Neutrophil (primary cell): ENCODE measurements around the gene OLIG3.

Source experiments
- H3K27ac ChIP-seq: fragments of 200-600 bp; sonication (generic); 2 replicates; pipeline ENCODE4 v1.5.1; 2016; ENCODE audit warnings: mild to moderate bottlenecking, moderate library complexity
- H3K27me3 ChIP-seq: fragments of 200-600 bp; sonication (generic); 2 replicates; pipeline ENCODE4 v1.6.0; 2016; ENCODE audit warnings: mild to moderate bottlenecking
- H3K36me3 ChIP-seq: fragments of 200-600 bp; sonication (generic); 2 replicates; pipeline ENCODE4 v1.5.1; 2017
- H3K4me1 ChIP-seq, 2 experiments: fragments of 200-600 bp in 1 of 2; sonication (generic) in 1 of 2; 1 replicate in 1 of 2; 2 replicates in 1 of 2; pipeline versions ENCODE4 v1.5.1 to v1.6.1; 2013 to 2016; ENCODE audit warnings: low read depth in 1 of 2, low read length in 1 of 2, mild to moderate bottlenecking in 1 of 2, moderate library complexity in 1 of 2; ENCODE audit not compliant: control insufficient read depth in 1 of 2, insufficient read depth in 1 of 2
- H3K4me3 ChIP-seq, 2 experiments: fragments of 200-600 bp in 1 of 2; sonication (generic) in 1 of 2; 1 replicate in 1 of 2; 2 replicates in 1 of 2; pipeline ENCODE4 v1.5.1; 2013 to 2016; ENCODE audit warnings: low read depth in 1 of 2, low read length in 1 of 2, mild to moderate bottlenecking in 1 of 2, moderate library complexity in 1 of 2
- H3K9me3 ChIP-seq: fragments of 200-600 bp; sonication (generic); 2 replicates; pipeline ENCODE4 v1.5.1; 2016
- TF ChIP-seq, protein P1 (sequence below): fragments of 200-600 bp; sonication (generic); IDR thresholded peaks from 2 replicates; pipeline ENCODE4 v1.5.1; 2016; ENCODE audit warnings: antibody characterized with exemption

Gene OLIG3

DNA sequence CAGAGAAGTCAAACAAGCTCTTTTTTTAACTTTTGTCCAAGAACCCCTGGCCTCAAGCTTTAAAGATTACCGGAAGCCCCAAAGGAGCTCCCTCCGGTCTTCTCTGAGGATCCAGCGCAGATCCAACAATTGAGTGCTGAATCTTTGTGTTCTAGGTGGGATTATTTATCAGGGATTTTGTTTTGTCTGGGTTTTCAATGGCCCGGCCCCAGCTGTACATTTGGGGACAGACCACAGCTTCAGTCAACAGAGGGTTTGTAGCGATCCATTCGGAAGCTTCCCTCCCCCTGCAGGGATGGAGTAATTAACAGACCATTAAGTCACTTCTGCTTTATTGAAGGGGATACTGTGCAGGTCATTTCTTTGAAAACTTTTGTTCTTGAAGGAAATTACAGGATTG is 7.8 kb downstream of the OLIG3 start:
- TF ChIP-seq, protein P1, sequence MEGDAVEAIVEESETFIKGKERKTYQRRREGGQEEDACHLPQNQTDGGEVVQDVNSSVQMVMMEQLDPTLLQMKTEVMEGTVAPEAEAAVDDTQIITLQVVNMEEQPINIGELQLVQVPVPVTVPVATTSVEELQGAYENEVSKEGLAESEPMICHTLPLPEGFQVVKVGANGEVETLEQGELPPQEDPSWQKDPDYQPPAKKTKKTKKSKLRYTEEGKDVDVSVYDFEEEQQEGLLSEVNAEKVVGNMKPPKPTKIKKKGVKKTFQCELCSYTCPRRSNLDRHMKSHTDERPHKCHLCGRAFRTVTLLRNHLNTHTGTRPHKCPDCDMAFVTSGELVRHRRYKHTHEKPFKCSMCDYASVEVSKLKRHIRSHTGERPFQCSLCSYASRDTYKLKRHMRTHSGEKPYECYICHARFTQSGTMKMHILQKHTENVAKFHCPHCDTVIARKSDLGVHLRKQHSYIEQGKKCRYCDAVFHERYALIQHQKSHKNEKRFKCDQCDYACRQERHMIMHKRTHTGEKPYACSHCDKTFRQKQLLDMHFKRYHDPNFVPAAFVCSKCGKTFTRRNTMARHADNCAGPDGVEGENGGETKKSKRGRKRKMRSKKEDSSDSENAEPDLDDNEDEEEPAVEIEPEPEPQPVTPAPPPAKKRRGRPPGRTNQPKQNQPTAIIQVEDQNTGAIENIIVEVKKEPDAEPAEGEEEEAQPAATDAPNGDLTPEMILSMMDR, result no peak
- H3K4me1 ChIP-seq, result no peaks in the 10 kb centered on the region
- no peaks in the 10 kb centered on the region for H3K36me3 ChIP-seq
- H3K4me3 ChIP-seq, result no peak overlapping the region
- H3K9me3 ChIP-seq, result no peaks in the 10 kb centered on the region
- H3K27me3 ChIP-seq, result peaks cover 97% of the 10 kb centered on the region
- H3K27ac ChIP-seq, result no peak overlapping the region

DNA sequence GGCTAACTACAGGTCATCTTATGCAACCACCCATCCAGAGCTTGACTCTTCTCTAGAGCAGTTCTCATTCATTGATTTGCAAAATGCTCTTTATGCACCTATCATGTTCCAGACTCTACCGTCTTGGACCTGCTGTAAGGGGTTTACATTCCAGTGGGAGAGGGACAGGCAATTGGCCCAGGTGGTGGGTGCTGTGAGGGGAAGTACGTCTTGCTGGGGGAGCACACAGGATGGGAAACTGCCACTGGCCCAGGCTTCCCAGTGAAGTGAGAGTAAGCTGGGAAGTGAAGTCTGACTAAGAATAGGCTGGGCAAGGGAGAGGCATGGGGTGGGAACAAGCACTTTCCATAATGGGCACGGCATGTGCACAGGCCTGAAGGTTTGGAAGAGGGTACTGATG is 13.8 kb downstream of the OLIG3 start:
- TF ChIP-seq, protein P1, result no peak
- H3K4me1 ChIP-seq, result no peaks in the 10 kb centered on the region
- no peaks in the 10 kb centered on the region for H3K36me3 ChIP-seq
- no peak overlapping the region for H3K27ac ChIP-seq
- H3K9me3 ChIP-seq, result no peaks in the 10 kb centered on the region
- peaks cover 97% of the 10 kb centered on the region for H3K27me3 ChIP-seq
- H3K4me3 ChIP-seq, result no peak overlapping the region

DNA sequence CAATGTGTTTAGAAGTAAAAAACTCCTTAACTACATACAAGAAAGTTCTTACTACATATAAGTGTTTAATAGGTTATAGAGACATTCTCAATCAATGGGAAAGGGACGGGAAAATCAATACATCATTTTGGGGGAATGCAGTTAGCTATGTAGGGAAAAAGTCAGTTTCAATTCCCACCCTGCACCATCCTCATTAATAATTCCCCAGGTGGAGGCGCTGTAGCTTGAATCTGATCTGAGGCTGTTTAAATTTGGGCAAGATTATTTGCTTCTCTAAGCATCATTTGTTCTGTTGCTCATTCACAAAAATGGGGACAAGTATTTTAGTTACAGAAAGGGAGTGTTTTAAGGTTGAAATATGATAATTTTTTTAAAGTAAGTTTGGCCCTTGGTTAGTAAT is 19.1 kb downstream of the OLIG3 start:
- no peak overlapping the region for H3K27ac ChIP-seq
- TF ChIP-seq, protein P1, result no peak
- H3K27me3 ChIP-seq, result peaks cover 98% of the 10 kb centered on the region
- no peaks in the 10 kb centered on the region for H3K9me3 ChIP-seq
- no peak overlapping the region for H3K4me3 ChIP-seq
- H3K36me3 ChIP-seq, result no peaks in the 10 kb centered on the region
- H3K4me1 ChIP-seq, result no peaks in the 10 kb centered on the region

DNA sequence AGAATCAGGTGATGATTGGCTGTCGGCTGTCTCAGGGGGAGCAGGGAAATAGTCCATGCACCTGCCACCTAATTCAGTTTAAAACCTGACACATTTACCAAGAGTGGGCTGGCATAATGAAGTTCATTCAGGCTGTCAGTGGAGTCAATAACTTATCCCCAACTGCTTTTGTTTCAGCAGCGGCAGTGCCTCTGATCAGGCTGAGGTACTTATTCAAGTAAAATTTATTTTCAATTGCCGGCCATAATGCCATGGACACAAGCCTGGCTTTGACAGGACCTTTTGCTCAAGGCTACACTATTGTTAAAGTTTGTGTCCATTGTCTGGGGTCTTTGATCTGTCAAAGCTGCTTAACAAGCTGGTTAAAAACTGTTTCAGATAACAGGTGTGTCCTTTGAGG is 20.6 kb downstream of the OLIG3 start:
- H3K4me1 ChIP-seq, result no peaks in the 10 kb centered on the region
- no peak overlapping the region for H3K27ac ChIP-seq
- no peak overlapping the region for H3K4me3 ChIP-seq
- TF ChIP-seq, protein P1, result no peak
- peaks cover 93% of the 10 kb centered on the region for H3K27me3 ChIP-seq
- H3K9me3 ChIP-seq, result no peaks in the 10 kb centered on the region
- H3K36me3 ChIP-seq, result no peaks in the 10 kb centered on the region

DNA sequence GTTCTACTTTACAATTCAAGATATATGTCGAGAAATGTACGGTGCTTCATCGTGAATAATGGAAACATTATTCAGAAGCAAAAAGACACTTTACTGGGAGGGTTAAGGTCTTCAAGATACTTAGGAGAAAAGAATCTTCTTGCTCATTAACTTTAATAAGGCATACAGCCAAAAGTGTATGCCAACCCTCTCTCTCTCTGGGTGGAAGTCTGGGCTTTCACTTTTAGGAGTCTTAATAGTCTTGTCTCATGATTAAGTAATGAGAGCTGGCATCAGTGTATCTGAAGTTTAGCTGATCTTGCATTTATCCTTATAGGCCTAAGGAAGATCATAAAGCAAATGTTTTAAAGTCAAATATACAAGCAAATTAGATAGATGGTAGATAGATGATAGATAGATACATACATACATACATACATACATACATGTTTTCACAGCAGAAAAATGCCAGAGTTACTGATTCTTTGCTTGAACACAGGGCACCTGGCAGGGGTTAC is 21.5 kb downstream of the OLIG3 start:
- H3K4me3 ChIP-seq, result no peak overlapping the region
- peaks cover 83% of the 10 kb centered on the region for H3K27me3 ChIP-seq
- TF ChIP-seq, protein P1, result no peak
- H3K4me1 ChIP-seq, result no peaks in the 10 kb centered on the region
- H3K36me3 ChIP-seq, result no peaks in the 10 kb centered on the region
- no peaks in the 10 kb centered on the region for H3K9me3 ChIP-seq
- H3K27ac ChIP-seq, result no peak overlapping the region

DNA sequence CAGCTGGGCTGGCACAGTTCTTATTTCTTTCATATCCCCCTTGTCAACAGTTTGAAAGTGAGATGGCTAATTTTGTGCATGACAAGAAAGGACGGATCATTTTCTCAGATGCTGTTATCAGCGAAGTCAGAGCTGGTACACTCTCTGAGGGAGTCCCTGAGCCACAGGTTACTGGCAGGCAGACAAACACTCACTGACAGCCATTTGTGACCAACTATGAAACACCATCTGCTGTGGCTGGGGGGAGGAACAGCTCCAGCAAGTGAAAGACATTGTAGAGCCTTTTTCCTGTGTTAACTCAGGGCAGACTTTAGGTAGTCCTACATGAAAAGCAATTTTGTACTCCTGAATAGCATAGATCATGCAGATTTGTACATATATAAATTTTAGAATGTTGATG is 22.2 kb downstream of the OLIG3 start:
- Histone ChIP-seq H3K4me1 (no peaks in the 10 kb centered on the region), H3K4me3 (no peak overlapping the region), H3K27ac (no peak overlapping the region), H3K36me3 (no peaks in the 10 kb centered on the region), H3K9me3 (no peaks in the 10 kb centered on the region), H3K27me3 (peaks cover 77% of the 10 kb centered on the region)
- TF ChIP-seq, protein P1, result no peak
